ENCODE measurements around the gene TMEM92.
"Not testable (repeated sequence)": the region's sequence is repeated elsewhere in the genome, so short reads cannot be mapped to it uniquely, and the experiment has no call there.

The TMEM92 gene

DNA sequence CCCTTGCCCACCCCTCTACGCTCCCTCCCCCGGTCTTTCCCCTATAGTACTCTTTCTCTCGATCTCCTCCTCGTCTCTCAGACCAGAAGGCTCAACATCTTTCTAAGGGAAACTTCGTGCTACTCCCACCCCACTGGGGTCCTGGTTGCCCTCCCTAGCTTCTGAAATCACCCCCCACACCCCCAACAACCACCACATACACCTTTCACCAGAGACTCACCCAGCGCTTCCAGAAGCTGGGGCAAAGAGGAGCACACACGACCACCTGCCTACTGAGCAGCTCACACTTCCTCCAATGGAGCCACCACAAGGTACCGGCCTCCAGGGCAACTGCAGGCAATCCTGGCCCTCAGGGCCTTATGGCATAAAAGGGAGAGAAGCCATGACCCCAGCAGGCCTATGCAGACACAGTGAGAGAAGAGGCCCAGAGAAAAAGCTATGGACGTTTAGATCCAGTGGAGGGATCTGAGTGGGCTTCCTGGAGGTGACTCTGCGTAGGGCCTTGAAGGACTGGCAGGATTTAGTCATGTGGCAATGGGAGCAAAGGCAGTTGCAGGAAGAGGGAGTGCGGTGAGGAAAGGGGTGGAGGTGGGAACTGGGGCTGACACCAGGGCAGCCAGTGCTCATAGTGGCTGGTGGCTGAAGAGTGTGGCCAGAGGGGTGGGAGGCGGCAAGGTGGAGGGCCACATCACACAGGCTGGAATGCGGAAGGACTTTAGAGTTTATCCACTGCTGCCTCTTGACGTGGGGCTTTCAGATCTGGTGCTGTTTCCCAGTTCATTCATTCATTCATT, 12.1 kb upstream of the TMEM92 start:
- DNase-seq, result no peak

DNA sequence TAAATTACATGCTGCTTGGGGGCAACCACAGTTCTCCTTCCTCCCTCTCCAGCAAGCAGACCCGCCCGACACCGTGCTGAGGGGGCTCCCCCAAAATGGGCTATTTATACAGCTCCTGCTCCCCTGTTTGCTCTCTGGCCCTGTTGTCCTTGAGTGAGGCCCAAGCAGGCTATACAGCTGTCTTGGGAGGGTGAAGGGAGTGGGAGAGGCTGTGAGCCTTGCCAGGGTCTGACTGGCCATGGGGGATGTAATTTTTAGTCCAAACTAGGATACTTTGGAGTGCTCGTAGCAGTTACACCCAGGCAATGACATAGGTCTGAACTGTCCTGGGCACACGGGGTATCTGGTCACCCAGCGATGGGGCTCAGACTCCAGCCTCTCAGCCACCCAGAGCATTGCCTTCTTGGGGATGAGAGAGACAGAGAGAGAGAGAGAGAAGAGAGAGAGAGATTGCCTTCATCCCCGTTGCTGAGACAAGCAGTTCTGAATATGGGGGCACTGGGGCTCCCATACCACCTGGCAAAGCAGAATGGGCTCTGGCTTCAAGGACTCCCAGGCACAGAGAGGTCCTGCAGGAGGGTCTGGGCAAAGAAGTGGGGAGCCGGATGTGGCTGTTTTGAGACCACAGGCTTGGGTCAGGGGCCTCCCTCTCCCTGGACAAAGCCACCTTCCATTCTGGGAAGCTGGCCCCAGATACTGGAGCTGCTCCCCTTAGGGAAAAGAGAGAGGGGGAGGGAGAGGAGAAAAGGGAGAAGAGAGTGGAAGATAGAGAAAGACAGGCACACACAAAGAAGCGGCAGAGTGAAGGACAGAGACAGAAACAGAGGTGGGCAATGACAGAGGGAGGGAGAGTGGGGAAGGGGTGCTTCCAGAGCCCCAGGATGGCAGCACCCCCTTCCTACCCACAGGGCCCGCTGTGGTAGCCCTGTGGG, 10.7 kb upstream of the TMEM92 start:
- DNase-seq, result no peak

DNA sequence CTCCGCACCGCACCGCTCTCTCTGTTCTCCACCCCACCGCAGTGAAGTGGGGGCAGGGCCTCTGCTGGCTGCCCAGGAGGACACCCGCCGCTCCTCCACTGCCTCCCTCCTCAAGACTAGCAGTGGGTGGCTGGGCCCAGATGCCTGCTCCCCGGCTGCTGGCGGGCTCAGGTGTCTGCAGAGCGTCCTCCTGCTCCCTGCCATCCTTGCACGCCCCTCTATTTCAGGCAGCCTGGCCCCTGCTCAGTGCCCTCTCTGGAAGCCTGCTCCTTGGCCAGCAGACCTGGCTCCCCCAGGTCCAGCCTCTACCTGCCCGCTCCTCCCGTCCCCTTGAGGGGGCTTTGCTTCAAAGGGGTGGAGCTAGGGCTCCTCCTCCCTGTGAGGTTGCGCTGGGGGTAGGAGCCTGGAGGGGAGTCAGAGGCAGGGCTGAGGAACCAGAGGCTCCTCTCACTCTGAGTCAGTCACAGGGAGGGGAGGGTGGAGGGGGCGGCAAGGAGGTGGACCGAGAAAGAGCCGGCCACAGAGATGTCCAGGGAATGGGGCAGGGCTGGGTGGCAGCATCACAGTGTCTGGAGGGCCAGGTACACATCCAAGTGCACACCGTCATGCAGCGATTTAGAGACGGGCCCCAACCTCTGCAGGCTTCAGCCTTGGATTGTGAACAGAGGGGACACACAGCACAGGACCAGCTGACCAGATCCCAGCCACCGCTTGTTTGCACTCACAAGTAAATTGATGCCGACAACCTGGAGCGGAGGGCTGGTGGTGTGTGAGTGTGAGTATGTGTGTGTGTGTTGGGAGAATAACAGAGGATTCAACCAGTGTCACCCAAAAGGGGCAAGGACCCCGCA, 9.8 kb upstream of the TMEM92 start:
- no peak for DNase-seq

DNA sequence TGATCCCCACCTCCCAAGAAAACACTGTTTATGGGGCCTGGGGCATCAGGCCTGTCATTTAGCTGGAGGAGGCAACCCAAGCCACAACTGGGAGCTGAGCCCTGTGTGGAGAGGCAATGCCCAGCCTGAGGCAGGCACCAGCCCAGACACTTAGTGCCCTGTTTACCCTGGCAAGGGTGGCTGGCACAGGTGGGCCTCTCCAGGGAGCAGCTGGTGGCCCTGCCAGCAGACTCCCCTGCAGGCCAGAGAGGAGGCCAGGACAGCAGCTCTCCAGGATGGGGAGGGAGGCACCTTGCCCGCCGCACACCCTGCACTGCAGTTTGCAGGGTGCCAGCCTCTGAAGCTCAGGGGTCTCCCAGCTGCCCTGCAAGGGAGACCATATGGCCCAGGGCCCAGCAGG, 9.1 kb upstream of the TMEM92 start:
- DNase-seq, result no peak

DNA sequence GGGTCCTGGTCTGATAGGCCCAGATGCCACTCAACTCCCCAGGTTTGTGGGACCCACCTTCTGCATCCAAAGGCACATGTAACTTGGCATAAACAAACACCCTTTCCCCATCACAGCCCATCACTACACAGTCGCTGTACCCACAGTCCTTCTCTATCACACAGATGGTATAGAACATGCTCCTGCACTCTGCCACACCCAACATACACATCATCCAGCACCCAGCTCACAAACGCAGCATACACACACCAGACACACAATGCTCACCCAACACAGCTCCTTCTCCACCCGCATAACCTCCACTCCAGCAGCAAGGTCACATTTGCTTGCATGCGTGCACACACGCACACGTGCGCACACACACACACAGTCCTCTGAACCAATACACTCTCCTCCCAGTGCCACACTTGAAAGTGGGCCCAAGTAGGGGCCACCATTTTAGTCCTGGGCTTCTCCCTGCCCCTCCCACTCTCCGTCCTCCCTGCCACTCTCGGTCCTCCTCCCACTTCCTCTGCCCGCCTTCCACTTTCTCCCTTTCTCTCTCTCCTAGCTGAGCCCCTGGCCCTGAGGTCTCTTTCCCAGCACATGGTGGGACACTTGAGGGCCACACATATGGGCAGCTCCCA, 8.5 kb upstream of the TMEM92 start:
- DNase-seq, result no peak

DNA sequence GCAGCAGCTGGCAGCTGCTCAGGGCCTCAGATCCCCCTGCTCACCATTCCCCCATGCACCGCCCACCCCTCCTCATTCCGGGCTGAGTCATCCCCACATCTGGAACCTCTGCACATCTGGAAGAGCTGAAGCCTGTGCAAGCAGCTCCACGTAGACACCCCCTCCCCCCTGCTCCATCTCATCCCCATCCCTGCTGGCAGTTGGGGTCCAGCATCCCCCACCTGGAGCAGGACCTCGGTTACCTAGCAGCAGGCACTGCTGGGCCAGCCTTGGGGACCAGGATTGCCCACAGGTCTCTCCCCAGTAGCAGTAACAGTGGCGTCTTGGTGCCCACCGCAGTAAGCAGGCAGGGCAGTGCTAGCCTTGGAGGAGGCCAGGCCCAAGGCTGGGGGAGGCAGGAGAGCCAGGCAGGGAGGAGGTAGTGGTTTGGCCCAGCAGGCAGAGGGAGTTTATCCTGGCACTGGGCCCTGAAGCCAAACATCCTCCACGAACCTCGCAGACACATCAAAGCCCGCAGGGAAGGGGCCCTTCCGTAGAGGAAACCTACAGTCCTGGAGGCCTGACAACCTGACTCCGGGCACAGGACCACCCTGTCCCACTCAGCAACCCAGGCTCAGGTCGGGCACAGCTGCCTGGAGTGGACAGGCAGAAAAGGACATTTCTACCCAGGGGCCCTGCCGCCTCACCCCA, 7.7 kb upstream of the TMEM92 start:
- no peak for DNase-seq

DNA sequence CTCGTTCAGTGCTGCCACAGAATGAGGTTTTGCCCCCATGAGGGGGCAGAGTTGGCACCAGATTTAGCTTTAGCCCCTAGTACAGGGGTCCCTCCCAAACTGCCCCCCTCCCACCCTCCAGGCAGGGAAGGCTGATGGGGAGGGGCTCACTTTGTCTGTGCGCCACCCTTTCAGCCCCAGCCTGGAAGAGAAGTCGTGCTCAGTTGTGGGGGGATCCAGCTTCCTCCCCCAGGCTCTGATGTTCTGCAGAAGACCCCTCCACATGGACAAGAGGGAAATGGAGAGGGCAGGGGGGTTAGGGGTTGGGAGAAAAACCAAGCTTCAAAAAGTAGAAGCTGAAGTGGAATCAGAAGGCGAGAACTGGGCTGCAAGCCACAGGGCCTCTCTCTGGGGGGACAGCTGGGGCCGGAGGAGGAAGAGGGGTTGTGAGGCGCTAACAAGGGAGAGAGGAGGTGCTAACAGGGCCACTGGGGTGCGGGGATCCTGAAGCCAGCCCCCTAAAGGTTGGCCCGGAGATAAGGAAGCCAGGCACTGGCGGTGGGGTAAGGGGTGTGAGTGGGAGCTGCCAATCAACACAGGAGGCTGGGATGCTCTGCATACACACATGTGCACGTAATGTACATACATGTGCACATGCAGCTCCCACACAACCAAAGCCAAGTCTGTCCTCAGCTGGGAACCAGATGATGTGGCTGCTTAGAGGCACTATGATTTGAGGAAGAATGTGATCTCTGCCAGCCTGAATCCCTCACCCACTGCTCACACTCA, 7.0 kb upstream of the TMEM92 start:
- DNase-seq, result no peak

DNA sequence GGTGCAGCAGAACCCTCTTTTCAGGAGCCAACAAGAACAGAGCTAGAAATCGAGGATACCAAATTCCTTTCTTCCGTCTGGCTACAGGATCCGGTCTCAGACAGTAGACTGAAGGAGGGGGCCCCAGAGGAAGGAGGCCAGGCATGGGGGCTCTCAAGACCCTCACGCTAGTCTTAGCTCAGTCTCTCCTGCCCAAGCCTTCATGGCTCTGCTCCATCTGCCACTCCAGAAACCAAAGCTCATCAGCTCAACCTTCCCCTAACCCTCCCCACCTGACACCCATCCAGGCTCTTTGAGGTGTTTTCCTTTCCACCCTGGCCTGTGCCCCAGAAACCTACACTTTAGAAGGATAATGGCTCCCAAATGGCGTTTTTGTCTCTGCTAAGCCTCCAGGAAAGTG, 6.2 kb upstream of the TMEM92 start:
- no peak for DNase-seq

DNA sequence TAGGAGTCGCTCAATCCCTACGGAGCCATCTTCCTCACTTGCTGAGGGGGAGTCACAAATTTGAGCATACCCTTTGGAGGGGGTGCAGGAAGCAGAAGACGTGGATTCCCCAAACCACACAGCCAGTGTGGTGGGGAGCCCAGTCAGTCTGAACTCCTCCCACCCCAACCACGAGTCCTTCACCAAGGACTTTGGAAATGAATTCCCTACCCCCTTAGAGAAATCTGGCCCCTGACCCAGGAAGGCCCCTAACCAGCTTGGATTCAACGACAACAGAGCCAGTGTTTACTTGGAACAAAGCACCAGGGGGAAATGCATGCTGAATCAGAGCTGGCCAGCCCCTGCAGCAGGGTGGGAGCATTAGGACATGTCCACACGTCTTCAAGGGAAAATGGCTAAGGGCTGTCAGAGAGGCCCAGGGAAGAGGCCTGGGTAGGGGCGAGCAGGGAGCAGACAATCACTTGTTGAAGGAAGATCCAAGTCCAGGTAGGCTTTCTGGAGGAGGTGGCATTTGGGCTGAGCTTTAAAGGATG, 5.5 kb upstream of the TMEM92 start:
- DNase-seq, result no peak

DNA sequence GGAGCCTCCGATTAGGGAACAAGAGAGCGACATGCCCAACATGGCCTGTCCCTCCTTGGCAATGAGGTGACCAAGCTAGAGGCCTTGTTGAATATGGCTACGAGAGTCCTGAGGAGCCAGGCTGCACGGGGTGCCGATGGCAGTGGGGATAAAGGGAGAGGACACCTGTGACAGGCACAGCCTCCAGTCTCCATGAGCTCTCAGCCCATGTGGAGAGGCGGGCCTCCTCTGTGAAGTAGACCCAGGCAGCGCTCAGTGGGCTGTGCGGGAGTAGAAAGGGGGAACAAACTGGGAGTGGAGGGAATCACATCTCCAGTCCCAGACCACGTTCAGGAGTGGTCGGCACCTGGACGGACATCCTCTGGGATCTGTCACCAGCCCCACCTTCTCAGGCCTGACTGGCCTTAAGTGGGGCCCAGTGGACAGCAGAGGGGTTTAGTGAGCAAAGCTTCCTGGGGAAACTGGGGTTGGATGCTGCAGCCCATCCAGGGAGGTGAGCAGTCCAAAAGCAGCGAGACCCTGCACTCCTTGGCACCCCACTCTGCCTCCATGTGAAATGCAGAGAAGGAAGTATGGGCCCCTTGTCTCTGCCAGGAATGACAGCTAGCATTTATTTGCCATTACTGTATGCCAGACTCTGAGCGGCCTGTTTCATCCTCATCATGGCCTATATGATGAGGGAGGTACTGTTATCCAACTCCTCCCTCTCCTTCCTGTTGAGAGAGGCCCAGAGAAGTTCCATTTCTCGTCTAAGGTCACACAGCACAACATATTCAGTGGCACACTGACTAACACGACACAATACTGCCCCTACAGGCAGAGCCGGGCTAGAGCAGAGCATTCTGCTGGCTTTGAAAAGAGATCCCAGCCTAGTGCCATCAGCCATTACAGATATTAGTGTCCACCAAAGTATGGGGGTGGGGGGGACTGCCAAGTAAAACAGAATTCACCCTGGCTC, 4.5 kb upstream of the TMEM92 start:
- DNase-seq, result peak in 21 of 58 donors; percentile 2 to 63 (median 16)

DNA sequence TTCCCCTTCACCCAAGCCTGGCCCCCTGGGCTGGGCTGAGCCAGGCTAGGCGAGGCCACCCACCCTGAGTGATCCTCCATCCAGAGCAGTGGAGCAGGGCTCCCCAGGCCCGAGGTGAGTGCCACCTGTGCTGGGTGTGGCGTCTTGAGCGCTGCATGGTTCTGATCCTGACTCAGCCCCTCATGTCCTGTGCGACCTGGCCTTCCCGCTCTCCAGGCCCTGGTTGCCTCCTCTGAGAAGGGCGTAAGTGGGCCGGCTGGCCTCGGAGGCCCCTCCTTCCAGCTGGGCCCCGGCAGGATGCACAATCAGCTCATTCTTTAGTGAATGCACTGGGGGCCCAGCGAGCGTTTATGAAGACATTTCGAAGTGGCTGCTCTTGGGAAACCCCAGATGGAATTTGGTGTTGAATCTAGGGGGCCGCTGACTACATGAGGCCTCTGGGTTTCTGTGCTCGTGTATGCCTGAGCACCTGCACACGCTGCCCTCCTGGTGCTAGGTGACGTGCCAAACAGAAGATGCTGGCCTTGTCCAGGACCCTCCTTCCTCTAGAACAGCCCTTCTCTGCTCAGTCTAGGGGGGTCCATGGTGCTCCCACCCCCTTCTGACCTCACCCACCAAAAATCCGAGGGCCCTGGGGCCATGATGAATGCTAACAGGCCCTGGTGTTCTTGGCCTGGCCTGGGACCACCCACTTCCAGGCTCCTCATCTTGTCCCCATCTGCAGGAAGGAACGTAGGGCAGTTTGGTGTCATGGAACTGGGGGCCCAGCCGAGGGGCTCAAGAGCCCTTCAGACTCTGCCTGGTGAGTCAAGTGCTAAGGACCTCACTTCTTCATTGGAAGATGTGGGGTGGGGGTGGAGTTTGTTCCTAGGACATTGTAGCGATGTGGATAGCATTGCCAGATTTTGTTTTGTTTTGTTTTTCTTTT, 3.6 kb upstream of the TMEM92 start:
- peak in 1 of 58 donors; percentile 20 for DNase-seq

DNA sequence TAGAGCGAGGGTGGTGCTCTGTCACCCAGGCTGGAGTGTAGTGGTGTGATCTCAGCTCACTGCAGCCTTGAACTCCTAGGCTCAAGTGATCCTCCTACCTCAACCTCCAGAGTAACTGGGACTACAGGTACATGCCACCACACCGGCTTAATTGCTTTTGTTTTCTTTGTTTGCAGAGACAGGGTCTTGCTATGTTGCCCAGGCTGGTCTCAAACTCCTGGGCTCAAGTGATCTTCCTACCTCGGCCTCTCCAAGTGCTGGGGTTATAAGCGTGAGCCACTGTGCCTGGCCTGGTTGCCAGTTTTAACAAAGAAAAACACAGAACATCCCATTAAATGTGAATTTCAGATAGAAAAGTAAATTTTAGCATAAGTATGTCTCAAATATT, 2.9 kb upstream of the TMEM92 start:
- not testable (repeated sequence) for DNase-seq

DNA sequence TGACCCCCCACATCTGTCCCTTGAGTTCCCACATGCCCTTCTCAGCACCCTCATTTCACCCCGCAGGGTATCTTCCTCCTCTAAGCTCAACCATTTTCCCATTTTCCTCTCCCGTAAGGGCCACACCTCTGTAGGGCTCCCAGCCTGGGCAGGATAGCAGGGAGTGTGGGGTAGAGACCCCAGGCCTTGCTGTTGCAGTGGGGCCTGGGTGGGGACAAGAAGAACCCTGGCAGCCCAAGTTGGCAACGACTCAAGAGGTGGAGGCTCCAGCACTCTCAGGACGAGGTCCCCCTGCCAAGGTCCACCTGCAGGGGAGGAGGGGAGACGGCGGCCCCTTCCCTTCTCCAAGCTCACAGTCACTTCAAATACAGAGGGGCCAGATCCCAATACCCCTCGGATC, 2.0 kb upstream of the TMEM92 start:
- no peak for DNase-seq

DNA sequence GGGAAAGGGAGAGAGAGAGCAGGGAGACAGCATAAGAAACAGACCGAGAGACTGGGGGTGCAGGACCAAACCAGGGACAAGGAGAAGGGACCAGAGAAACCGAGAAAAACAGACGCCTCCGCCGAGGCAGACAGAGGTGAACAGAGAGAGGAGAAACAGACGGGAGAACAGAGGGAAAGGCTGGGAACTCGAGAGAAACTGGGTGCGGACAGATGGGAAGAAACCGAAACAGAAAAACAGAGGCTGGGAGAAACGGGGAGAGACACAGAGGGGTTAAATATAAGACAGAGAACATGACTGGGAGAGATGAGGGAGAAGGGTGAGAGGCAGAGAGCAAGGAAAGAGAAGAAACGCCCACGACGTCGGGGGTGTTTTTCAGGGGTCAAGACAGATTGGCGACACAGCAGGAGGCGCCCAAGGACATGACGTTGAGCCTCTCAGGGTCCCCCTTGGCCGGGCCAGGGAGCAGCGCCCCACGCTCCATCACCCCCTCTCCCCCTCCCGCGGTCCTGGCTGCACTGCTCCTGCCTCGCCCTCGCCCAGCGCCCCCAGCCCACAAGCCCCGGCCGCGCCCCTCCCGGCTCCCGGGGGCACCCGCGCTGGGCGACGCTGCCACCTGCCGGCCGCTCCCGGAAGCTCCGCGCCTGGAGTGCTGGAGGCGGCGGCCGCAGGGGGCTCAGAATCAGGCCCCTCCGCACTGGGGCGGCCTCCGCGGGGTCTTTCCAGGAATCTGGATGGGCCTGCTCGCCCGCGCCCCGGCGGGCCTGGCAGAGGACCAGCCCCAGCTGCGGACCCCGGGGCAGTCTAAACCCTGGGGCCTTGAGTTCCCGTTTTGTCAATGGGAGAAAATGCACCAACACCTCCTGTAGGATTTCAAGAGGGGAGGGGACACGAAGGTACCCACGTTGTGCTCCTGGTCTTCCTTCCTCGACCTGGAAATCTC, 1.3 kb upstream of the TMEM92 start:
- DNase-seq, result peak in 29 of 58 donors; percentile 2 to 45 (median 17)

DNA sequence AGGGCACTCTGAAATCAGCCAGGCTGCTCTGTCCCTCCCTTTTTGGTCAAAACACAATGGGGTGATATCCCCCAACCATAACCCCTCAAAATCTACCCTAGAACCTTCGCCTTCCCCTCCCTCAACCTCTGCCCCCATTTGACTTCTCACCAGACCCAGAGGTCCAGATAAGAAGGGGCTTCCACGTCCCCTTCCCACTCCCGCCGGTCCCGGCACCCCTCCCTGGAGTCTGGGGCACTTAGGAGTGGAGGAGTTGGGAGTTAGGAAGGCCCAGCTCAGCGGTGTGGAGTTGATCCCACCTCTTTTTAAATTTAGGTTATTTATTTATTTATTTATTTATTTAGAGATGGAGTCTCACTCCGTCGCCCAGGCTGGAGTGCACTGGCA, 619 bp upstream of the TMEM92 start:
- no peak for DNase-seq

DNA sequence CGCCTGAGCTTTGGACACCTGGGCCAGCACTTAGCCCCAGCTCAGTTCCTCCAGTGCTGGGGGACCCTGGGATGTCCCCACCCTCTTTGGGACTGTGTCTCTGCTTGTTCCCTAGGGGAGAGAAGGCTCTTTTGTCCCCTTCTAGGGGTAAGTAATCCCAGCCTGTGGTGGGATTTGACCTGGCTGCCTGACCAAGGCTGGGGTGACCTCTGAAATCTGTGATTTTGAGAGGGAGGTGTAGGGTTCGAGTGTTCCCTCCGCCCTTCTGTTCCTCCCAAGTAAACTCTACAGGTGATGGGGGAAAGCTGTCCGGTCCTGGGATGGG, 593 bp downstream of the TMEM92 start:
- DNase-seq, result no peak

Data from anterior cingulate cortex (tissue), 58 donors.